ENCODE results near the gene FECH.
A peak's percentile ranks its signal among the peaks of the same experiment; 100 is the strongest.
"Not testable (repeated sequence)": the region's sequence is repeated elsewhere in the genome, so short reads cannot be mapped to it uniquely, and the experiment has no call there.

FECH gene

GRCh38 chr18:57586251-57587049 is at the start of gene FECH:
Gene FECH, minus strand, starts transcription at chr18:57586702. Its CDS starts 82 bp downstream, at chr18:57586620.
- peak; percentile 40 for DNase-seq (ENCODE audit: low read depth)

- DNase-seq (ENCODE audit: low read depth), result no peak
Observed at GRCh38 chr18:57635003-57635822, 48.7 kb upstream of the FECH start.

DNA sequence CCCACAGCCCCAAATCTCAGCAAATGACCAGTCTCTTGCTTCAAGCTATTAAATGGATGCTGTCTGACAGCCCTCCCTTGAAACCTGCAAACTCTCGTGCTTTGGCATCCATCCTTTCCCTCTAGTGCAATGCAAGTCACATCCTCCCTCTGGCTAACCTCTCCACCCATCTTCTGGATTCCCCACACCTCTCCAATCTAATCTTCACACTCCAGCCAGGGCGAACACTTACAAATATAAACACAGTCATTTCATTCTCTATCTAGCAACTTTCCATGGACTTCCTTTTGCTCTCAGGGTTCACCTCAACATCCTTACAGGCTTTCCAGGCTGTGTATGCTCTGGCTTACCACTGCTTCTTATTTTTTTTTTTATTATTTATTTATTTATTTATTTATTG is 45.2 kb upstream of the FECH start:
- no peak for DNase-seq (ENCODE audit: low read depth)

GRCh38 chr18:57630754-57631595 is 44.5 kb upstream of the FECH start:
- DNase-seq (ENCODE audit: low read depth), result no peak

GRCh38 chr18:57630002-57630753 is 43.7 kb upstream of the FECH start:
- DNase-seq (ENCODE audit: low read depth), result peak; percentile 87

- DNase-seq (ENCODE audit: low read depth), result no peak
Observed at GRCh38 chr18:57629422-57629821, 42.9 kb upstream of the FECH start.

- no peak for DNase-seq (ENCODE audit: low read depth)
Observed at GRCh38 chr18:57627488-57627887, 41.0 kb upstream of the FECH start.

DNA sequence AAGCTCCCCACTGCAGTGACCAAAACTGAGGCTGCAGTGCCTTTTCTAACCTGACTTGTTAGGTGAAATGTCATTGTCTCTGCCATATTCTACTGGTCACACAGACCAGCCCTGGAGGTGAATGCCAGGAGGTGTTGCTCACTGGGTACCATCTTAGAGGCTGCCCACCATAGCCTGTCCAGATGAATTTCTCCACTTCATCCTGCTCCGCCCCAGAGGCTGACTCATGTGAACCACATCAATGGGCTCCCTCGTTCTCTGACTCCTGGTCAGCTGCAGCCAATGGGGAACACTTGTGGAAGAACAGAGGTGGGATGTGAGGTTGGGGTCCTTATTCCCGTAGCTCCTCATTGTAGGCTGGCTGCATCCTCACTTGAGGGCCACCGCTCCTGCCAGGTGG is 38.5 kb upstream of the FECH start:
- DNase-seq (ENCODE audit: low read depth), result no peak

- peak; percentile 9 for DNase-seq (ENCODE audit: low read depth)
Observed at GRCh38 chr18:57621246-57621604, 34.7 kb upstream of the FECH start.

GRCh38 chr18:57619876-57620275 is 33.4 kb upstream of the FECH start:
- DNase-seq (ENCODE audit: low read depth), result no peak

GRCh38 chr18:57618910-57619309 is 32.4 kb upstream of the FECH start:
- DNase-seq (ENCODE audit: low read depth), result no peak

- no peak for DNase-seq (ENCODE audit: low read depth)
Observed at GRCh38 chr18:57603871-57604270, 17.4 kb upstream of the FECH start.

DNA sequence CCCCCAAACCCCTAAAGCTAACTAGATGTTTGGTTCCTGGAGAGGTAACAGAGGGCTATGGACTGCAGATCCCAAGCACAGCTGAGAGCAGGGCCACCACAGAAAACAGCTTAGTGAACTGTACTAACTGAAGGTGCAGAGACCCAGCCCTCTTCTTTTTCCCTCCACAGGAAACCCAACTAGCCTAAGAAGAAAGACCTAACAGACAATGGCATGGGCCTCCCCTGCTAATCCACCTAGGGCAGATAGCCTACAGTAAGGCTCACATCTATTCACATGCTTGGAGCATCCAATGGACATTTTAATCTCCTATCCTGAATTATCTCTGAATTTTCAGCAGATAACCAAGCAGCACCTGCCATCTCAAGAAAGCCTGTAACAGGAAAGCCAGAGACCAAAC is 8.8 kb upstream of the FECH start:
- DNase-seq (ENCODE audit: low read depth), result no peak

DNA sequence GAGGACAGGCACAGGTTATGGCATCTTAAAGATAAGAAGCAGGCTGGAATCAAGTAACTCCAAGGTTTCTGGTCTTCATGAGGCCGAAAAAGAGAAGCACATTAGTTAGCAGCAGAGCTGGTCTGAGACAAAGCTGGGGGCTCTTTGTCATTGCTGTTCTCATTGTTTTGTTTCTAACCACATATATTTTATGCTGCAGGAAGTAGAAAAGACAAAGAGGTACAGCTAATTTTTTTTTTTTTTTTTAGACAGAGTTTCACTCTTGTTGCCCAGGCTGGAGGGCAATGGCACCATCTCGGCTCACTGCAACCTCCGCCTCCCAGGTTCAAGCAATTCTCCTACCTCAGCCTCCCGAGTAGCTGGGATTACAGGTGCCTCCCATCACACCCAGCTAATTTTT is 6.2 kb upstream of the FECH start:
- not testable (repeated sequence) for DNase-seq (ENCODE audit: low read depth)

DNA sequence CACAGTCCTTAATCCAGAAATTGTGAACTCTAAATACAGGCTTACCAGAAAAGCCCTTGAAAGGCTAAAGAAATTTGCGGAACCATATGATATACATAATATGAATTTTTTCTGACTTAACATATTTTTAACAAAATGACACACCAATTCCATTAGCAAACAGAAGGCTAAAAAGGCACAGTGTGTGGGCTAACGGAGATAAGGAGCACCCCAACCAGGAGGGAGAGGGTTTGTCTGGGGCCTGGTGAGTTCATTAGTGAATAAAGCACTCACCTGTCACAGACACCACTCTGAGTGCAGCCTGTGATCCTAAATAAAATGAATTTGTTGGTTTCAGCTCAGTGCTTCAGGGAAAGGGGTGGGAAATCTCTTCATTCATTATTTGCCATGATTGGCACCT is 2.7 kb upstream of the FECH start:
- DNase-seq (ENCODE audit: low read depth), result no peak

- no peak for DNase-seq (ENCODE audit: low read depth)
Observed at GRCh38 chr18:57587098-57587661, 678 bp upstream of the FECH start.

GRCh38 chr18:57585855-57586250 is 649 bp downstream of the FECH start:
- no peak for DNase-seq (ENCODE audit: low read depth)

GRCh38 chr18:57585421-57585820 is 1.1 kb downstream of the FECH start:
- no peak for DNase-seq (ENCODE audit: low read depth)

DNA sequence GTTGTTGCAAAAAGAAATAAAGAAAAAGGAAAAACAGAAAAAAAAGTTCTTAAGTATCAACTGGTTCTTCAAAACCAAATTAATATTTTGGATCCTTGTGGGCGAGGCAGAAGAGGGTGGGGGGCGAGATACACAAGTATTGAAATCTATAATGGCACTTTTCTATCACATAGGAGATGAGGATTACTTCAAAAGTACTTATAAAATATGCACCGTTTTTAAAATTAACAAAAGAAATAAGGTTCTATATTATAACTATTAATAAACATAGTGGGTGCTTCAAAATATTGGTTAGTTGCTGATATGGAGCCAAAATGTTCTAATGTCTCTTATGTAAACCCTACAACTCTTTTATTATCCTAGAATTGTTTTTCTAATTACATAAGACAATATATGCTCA is 2.1 kb downstream of the FECH start:
- no peak for DNase-seq (ENCODE audit: low read depth)

DNA sequence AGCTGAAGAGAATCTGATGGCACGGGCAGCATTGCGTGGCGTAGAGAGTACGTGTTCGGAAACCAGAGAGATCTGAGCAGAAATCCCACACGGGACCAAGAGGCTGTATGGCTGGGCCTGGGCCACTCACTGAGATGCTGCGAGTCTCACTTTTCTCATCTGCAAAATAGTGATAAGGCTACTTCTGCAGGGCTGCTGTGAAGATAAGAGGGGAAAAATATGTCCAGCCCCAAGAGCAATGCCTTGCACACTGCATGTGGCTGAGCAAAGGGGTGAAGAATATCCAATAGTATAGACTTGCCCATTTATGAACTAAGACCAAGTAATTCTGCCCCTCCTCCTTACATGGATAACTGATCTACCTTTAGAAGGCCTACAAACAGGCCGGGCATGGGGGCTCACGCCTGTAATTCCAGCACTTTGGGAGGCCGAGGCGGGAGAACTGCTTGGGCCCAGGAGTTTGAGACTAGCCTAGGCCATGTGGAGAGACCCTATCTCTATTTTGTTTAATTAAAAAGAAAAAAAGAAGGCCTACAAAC is 3.1 kb downstream of the FECH start:
- DNase-seq (ENCODE audit: low read depth), result no peak

- DNase-seq (ENCODE audit: low read depth), result no peak
Observed at GRCh38 chr18:57581301-57581934, 5.1 kb downstream of the FECH start.
